ENCODE data around the gene FEZF1.

The FEZF1 gene

DNA sequence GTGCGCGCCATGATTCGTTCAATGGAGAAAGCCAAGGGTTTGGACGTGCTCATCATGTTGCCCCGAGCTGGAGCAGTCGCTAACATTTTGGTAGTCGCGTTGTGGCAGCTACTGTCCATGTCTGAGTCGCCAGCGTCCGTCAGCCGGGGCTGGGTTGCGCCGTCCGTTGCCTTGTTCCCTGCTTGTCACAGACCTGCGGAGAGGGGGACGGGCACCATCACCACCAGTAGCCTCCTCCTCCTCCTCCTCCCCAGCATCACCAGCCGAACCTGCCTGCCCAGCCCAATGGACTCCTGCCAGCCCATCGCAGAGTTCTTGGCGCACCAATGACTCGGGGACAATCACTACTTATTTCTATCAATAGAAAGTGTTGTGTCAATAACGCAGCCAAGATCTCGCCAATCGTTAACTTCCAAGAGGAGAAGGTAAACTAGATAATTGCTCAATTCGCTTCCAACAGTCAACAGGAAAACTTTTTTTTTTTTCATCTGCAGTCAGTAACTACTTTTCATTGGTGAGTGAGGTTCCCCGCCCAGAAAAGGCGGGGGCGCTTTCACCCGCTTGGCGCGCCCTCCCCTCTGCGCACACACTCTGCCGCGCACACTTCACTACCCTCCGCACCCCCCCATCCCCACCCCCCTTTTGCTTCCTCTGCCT lies at the start of gene FEZF1:
Gene FEZF1 (minus strand): TSS at position 432 of the 657 bp plus-strand sequence. CDS start 313 bp downstream, at position 119.
- DNase-seq: peak; percentile 36

DNA sequence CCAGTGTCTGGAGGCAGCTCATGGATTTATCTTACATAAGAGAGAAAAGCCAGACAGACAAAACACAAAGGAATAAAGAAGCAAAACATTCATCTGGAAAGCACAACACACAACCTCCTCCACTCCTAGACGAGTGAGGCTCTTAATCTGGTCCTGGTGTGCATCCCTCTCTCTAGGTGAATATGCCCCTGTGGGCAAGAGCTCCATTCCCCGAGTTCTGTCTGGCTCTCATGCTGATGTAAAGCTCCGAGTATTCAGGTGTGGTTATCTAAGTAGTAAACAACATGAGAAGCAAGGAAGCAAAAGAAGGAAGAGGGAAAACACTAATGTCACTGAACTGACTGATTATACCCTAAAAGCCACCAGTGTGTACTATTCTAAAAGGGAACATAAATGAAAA lies 47.9 kb upstream of the FEZF1 start:
- no peak for DNase-seq

DNA sequence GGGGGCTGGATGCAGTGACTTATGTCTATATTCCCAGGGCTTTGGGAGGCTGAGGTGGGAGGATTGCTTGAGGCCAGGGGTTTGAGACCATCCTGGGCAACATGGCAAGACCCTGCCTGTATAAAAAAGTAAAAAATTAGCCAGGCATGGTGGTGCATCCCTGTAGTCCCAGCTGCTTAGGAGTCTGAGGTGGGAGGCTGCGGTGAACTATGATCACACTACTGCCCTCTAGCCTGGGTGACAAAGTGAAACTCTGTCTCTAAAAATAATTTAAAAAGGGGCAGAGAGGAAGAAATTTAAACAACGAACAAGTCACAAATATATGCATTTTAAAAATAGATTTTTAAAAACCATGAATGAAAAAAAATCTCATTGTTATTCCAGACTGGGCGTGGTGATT lies 46.2 kb upstream of the FEZF1 start:
- DNase-seq: no peak

DNA sequence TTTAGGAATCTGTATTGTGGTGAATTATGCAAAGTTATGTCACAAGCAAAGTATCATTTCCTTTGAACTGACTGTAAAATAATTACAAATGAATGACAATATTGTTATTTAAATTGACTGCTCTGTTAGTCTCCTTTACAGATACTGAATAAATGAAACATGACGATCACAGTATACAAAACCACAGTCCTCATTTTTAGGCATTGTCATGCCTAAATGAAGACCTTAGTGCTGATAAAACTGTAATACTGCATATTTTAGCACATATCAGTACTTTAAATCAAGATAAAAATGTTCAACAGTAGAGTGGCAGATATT lies 39.7 kb upstream of the FEZF1 start:
- DNase-seq: no peak

DNA sequence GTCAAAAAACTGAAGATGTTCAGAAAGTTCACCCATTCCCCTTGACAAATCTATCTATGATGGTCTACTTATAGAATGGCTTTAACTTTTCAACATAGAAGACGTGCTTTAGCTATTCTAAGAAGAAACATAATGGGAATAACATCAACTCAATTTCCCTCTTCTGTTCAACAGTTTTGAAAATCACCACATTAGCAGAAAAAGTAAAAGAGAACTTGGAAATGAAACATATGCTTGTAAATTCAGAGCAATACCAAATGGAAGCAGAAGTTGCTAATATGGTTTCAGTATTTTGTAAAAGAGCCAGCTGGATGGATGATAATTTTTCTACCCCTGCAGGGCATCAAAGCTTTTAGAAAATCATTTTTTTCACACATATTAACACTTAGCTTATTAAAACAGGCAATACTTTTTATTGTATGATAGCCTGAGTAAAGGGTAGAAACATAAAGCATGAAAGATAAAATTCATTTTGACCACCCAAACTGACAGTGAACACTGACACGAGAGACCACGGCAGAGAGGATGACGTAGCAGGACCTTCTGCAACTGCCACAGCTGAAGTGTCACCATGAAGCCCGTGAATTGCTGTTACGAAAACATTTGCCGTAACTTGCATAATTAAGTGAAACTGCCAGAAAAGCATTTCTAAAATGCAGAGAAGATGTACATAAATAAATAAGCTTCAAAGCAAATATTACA lies 39.2 kb upstream of the FEZF1 start:
- no peak for DNase-seq

DNA sequence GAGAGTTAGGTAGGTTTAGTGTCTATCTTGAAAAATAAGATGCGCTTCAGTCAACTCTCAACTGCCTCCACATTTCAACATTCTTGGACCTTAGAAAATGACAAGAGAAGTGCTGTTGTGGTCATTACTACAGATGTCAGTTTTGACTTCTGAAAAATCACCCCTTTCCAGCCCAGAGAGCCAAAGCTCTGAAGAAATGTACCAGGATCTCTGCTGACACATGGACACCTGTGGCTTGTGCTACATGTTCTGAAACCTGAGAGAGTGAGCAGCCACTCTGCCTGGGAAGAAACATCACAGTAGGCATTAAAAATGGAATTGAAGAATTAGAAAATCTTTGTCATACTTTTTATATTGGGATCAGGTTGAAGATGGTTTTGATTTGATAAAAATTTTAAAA lies 35.9 kb upstream of the FEZF1 start:
- no peak for DNase-seq

DNA sequence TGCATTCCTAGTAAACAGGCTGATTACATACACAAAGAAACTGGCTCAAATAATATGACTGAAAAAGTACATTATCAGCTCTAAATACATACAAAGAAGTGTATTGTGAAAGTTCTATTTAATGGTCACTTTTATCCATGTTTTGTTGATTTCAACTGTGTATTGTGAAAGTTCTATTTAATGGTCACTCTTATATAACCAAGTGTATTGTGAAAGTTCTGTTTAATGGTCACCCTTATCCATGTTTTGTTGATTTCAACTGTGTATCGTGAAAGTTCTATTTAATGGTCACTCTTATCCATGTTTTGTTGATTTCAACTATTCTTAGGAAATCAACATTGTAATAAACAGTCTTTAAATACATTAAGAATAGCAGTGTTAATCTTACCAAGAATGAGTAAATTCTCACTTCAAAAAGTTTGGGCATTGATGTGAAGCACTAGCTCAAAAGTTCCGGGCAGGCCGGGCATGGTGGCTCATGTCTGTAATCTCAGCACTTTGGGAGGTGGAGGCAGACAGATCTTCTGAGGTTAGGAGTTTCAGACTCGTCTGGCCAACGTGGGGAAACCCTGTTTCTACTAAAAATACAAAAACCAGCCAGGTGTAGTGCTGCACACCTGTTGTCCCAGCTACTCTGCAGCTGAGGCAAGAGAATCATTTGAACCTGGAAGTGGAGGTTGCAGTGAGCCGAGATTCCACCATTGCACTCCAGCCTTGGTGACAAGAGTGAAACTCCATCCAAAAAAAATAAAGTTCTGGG lies 34.8 kb upstream of the FEZF1 start:
- DNase-seq: no peak

DNA sequence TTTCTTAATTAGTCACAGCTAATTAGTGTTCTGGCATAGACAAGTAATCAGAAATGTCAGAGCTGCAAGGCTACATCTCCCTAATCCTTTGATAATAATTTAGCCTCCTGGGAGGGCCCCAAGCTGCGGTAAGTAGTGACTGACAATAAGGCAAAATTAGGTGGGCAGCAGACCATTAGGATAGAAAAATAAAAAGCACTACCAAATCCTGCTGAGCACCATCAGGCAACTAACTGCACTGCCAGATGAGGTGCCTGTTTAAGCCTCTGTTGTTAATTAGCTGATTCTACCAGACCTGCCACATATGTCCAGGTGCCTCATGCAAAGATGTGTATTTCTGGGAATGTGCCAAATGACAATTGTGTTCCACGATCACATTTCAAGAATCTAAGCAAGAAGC lies 32.5 kb upstream of the FEZF1 start:
- no peak for DNase-seq

DNA sequence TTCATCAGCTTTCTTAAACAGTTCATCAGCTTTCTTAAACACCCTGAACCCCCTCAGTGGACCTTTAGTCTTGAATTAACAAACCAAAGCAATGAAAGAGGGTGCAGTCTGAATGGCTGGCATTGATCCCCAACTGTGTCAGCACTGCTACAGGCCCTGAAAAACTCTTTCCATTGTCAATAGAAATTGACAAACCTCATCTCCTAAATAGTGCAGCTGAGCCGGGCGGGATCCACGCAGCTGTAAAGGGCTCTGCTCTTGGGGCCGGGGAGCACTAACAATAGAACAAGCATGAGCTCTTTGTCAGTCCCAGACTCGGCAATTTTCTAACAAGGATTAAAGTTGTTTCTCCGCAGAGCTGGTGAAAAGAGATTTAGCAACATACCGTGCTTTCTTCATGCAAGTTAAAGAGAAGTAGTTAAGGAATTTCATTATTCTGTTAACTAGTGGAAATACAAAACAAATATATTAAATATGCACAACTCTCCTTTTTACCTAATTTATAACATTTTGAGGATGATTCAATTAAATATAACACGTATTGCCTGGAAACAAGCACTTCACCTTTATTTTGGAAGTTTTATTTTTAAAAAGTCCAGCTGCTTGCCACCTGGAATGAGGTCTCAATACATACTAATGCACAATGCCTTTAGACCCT lies 24.7 kb upstream of the FEZF1 start:
- no peak for DNase-seq

DNA sequence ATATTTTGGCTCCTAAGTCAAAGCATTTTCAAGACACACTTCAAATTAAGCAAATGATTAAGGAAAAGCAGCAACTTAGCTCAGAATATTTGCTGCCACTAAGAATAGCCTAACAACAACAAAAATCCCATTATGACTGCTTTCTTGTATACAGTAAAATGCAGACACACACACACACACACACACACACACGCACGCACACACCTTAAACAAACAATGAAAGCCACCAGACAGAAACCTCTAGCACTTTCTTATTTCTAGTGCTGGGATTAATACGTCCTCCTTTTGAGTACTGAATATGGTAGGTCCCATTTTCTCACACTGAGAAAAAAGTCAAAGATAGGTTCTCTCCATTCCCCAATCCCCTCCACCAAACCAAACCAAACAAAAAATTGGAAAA lies 23.4 kb upstream of the FEZF1 start:
- DNase-seq: no peak

DNA sequence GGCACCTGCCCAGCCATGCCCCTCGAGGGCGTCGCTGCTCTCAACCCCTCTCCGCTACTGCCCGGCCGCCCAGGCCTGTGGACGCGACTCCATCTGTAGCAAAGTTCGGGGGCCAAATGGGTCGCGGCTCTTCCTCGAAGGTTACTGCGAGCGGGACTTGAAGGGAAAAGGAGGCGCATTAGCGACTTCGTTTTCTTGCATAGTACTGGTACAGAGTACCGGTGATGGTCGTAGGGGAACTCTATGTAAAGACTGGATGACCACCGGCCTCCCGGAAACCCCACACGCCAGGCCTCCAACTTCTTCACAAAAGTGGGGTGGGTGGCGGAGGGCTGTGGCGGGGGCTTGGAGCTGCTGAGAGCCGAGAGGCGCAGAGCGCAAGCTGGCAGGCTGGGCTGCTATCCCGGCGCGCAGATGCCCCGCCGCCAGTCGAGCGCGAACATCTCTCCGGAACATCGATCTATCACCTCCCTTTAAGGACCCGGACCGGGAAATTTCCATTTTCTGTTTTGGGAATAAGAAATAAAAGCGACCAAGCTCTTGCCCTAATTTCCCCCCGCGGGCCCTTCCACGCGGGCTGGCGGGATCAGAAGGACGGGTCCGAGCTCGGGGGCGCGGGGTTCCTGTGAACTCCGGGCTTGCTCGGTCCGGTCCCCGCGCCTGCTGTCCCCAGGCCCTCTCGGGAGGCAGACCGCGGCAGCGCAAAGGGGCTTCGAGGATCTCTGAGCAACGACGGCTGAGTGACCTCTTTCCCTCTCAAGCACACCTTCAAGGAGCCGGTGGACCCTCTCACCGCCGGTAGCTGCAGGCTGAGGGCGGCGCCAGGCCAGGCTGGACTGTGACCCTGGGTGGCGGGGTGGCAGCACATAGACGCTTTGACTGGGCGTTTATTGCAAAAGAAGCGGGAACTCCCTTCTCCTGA lies 12.2 kb upstream of the FEZF1 start:
- DNase-seq: no peak

DNA sequence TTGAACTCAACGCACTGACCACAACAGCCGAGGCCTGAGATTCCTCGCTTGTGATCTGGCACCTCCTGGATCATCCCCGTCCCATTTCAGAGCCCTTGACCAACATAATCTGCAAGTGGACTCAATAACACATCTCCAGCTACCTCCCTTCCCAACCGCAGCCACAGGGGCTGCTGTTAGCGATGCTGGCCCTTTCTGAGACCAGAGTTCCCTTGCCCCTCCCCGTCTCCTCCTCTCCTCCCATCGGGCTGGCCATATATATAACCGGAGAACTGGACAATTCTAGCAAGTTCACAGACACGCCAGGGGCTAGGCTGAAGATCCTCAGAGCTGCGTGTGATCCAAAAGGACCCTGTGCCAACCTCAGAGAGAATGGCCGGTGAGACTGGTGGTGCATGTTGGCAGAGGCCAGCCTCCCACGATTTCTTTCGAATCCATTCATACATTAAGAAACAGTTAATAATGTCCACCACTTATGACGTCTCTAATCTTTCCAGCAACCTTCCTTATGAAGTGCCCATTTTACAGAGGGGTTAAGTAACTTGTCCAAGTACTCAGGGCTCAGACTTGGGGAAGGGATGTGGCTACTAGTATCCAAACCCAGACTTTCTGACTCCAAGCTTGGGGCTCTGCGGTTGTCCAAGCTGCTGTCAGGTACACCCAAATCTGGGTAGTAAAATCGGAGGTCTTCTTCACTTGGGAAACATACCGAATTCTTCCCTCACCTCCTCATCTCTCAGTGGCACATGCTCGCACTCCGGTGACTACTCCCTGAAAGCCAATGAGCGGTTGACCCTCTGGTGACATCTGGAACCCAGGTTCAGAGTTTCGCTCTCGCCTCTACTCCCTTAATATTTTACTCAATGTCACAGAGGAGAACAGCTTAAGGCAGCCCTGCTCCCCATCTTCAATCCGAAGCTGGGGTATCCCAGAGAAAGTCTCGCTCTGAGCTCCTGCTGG lies 11.2 kb upstream of the FEZF1 start:
- no peak for DNase-seq

DNA sequence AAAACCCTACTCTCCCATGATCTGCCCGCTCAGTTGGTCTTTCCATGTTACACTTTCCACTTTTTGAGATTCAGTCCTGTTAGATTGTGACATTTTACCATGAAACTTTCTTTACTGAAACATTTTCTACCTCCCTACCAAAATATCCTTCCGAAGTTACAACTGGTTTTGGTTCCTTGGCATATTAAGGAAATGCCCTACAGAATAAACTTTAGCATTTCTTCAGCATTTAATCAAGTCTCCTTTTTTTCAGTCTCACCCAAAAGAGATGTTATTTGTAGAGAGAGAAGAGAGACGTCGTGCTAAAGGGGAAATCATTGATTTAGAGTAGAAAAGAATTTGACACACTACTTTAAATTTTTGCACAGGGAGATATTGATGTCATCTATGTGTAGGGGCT lies 9.7 kb upstream of the FEZF1 start:
- DNase-seq: no peak

DNA sequence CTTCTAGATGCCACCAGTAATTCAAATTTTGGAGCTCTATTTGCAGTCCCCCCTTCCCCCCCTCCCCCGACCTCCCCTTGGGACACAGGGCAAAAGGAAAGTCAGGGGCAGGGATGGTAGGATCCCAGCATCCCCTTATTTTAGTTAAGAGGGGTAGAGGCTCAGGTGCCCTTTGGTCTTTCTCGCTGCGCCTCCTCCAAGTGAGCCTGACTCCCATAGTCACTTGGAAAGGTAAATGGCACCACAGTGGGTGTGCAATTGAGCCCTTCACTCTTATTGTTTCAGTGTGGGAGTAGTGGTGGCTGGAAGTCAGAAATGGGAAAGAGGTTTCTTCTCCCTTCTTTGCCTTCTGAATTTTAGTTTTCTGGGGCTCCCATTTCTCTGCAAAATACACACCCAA lies 8.2 kb upstream of the FEZF1 start:
- DNase-seq: no peak

DNA sequence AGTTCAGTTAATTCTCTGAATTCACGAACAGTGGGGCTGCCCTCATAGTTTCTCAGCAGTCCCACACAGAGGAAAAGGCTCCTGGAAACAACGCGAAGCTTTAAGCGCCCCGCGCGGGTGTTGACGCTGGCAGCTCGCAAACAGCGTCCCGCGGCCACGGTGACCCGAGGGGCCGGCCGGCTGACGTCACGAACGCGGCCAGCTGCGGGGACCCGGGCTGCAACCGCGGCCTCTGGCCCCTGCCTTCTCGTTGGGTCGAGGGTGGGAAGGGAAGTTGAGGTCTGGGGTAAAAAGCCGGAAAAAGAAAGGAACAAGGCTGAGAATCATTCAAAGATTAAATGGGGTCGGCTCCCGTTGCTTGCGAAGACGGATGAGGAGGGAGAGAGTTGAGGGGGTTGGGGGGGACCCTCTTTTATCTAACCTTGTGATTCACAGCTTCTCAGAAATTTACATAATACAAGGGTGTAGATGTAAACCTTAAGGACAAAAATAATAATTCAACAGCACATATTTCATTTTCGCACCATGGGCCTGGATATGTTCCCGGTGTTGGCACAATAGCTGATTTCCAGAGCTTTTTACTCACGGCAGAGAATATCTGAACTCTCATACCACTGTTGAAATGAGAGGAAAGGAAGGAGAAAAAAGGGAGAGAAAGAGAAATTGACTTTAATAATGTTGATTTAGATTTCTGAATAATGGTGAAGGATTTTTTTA lies 7.3 kb upstream of the FEZF1 start:
- DNase-seq: no peak

DNA sequence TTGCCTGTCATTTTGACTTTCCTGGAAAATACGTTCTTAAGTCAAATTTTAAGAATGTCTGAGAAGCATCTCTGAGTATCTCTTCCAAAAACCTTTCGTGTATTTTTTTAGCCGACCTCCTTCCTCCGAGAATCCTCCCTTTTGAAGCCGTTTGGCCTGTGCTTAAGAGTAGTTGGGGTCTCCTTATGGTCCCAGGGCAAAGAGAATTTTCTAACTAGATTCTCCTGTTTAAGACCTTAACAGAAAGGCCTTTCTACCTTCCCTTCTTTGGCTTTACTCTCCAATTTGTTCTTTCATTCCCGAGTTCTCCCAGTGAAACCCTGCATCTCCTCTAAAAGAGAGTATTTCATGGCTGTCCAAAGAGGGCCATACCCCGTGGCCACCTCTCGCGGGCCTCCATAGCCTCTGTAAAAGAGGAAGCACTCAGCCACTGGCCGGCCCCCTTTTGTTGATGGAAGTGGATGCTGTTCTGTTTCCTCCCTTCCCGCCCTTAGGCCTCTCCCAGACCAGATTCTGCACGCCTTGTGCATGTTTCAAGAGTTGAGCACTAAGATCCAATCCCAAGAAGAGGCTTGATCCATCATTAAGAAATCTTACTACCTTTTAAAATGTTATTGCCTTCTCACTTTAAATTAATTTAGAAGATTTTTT lies 6.6 kb upstream of the FEZF1 start:
- DNase-seq: no peak

DNA sequence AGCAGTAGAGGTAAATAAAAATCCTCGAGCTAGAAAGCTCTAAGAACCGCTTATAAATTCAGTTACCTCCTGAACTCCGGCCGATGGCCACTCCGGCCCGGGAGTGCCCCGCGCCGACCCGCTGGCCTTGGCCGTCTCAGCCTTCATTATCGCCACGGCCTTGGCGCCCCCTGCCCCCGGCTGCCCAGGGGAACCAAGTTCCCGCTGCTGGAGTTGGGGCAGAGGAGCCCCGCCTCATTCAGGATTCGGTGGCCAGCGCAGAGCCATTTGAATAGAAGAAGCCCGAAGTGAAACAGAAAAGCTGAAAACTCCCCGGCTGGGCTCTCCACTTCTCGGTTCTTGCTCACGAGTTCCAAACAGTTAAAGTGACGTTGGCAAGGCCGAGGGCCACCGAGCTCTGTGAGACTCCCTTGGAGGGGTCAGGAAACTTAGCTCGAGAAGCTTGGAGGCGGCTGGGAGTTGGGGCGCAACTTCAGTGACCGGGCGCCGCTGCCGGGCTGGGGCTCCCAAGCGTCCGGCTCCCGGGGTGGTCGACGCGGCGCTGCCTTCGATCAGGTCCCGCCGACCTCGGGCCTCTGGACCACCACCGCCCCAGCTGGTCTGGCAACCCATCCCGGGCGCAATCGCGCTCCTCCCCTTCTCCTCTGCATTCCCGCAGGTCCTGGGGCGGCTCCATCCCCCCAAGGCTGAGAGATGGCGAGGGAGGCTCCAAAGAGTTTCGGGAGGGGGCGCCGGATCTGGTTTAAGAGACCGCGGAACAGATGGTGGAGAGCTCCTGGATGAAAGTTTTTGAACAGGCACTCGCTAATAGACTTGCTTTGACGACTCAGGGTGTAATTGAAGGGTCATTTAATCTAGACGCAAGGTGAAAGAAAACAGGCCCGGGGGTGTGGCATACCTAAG lies 5.8 kb upstream of the FEZF1 start:
- no peak for DNase-seq

DNA sequence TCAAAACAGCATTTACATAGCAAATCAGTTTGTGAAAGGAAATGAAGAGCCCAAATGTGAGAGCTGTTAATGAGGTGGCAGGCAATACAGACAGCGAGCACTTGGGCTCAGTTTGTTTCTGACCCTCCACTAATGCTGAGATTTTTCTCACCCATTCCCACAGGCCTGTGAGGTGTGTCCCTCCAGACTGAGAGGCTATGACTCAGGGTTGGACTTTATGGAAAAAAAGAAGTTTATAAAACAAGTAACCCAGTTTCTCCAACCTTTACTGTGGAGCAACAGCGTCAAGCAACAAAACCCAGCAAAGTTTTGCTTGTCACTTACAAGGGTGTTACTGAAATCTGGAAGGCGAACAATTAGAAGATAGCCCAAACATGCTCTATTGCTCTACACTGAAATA lies 4.9 kb upstream of the FEZF1 start:
- no peak for DNase-seq

DNA sequence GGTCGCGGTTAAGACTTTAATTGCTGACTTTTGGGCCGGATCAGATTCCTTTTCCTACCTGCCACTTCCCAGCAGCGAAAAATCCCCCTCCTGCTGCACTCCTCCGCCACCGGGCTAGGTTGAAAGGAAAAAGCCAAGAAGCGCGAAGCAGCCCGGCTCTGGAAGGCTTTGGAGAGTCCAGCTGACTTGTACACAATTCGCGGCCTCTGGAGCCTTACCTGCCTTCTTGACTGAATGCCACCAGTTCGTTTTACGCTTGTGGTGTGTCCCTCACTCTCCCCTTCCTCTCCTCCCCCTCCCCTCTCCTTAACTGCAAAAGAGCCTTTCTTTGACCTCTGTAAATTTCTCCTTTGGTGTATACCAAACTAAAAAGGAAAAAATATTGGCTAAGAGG lies 2.7 kb upstream of the FEZF1 start:
- no peak for DNase-seq

Data from NCI-H1436 treated with DMSO at 0.1 percent for 48 hours (cell line).